IMR-90 (cell line): ENCODE data around the gene TDRD12. TPM values are rescaled to one million over a fixed set of nuclear protein-coding genes. Genes with fewer than 3 reads are reported as not detected.

Source experiments
- ATAC-seq: fragments of 200-7000 bp; cut with Tn5 transposase; 2 replicates; pipeline ENCODE4 v1.9.1; 2020; ENCODE audit warnings: low read depth, mild to moderate bottlenecking, moderate library complexity
- BruUV-seq: library from RNA; stranded (reverse); fragments of 400-500 nt; replicated peaks from 2 replicates; lab custom pipeline; 2021; lab: Mats Ljungman, UMichigan
- CTCF ChIA-PET: fragments of 300-600 bp; formaldehyde crosslinking; extraction: SDS; loops from one replicate; lab custom pipeline; 2021; ENCODE audit warnings: antibody characterized with exemption; lab: Yijun Ruan, JAX
- POLR2A ChIA-PET: fragments of 300-600 bp; sonication (Branson Sonifier 250); formaldehyde crosslinking; loops from one replicate; lab custom pipeline; 2022; ENCODE audit warnings: antibody characterized with exemption; ENCODE audit not compliant: unreplicated experiment; lab: Charles Lee
- DNase-seq: peaks from one replicate; pipeline ENCODE4 v3.0.0; 2013
- H2AFZ ChIP-seq: replicated peaks from 2 replicates; pipeline ENCODE3; 2013; ENCODE audit warnings: low read length, mild to moderate bottlenecking; ENCODE audit not compliant: poor library complexity
- H2AK5ac ChIP-seq: 2 replicates; pipeline ENCODE4 v1.6.1; 2013; ENCODE audit warnings: low read depth, low read length, inconsistent platforms
- H2AK9ac ChIP-seq: replicated peaks from 2 replicates; pipeline ENCODE3; 2013; ENCODE audit warnings: mild to moderate bottlenecking, low read depth, low read length, moderate library complexity; ENCODE audit not compliant: poor library complexity
- H2BK120ac ChIP-seq: 2 replicates; pipeline ENCODE4 v1.6.1; 2013; ENCODE audit warnings: low read depth, low read length, inconsistent platforms
- H2BK15ac ChIP-seq: 3 replicates; pipeline ENCODE4 v1.6.1; 2013; ENCODE audit warnings: low read depth, low read length, inconsistent platforms
- H2BK20ac ChIP-seq: 2 replicates; pipeline ENCODE4 v1.6.1; 2013; ENCODE audit warnings: low read depth, mild to moderate bottlenecking, inconsistent platforms, low read length, moderate library complexity
- H2BK5ac ChIP-seq: 2 replicates; pipeline ENCODE4 v1.6.1; 2013; ENCODE audit warnings: mild to moderate bottlenecking, low read depth, low read length, inconsistent platforms; ENCODE audit not compliant: poor library complexity, severe bottlenecking
- H3K14ac ChIP-seq: replicated peaks from 2 replicates; pipeline ENCODE4 v1.6.1; 2013; ENCODE audit warnings: low read depth, low read length, inconsistent platforms
- H3K18ac ChIP-seq: 2 replicates; pipeline ENCODE4 v1.6.1; 2013; ENCODE audit warnings: low read depth, low read length, control low read depth
- H3K23ac ChIP-seq: 2 replicates; pipeline ENCODE4 v1.6.1; 2013; ENCODE audit warnings: low read depth, low read length, inconsistent platforms
- H3K27ac ChIP-seq: 2 replicates; pipeline ENCODE4 v1.5.1; 2013; ENCODE audit warnings: mild to moderate bottlenecking, control low read depth, low read length; ENCODE audit not compliant: insufficient read depth
- H3K27me3 ChIP-seq: 2 replicates; pipeline ENCODE4 v1.6.1; 2013; ENCODE audit warnings: low read length; ENCODE audit not compliant: control insufficient read depth, insufficient read depth
- H3K36me3 ChIP-seq: 2 replicates; pipeline ENCODE4 v1.6.1; 2013; ENCODE audit warnings: low read length, mixed read lengths; ENCODE audit not compliant: control insufficient read depth, insufficient read depth
- H3K4ac ChIP-seq: 2 replicates; pipeline ENCODE4 v1.6.1; 2013; ENCODE audit warnings: low read depth, low read length, inconsistent platforms
- H3K4me1 ChIP-seq: 2 replicates; pipeline ENCODE4 v1.6.1; 2013; ENCODE audit warnings: low read length, mixed read lengths; ENCODE audit not compliant: control insufficient read depth, insufficient read depth
- H3K4me2 ChIP-seq: 2 replicates; pipeline ENCODE4 v1.6.1; 2013; ENCODE audit warnings: low read depth, mild to moderate bottlenecking, control low read depth, low read length, moderate library complexity
- H3K4me3 ChIP-seq: 2 replicates; pipeline ENCODE4 v1.5.1; 2013; ENCODE audit warnings: low read depth, mild to moderate bottlenecking, control low read depth, low read length, moderate library complexity; ENCODE audit not compliant: insufficient read depth
- H3K56ac ChIP-seq: 2 replicates; pipeline ENCODE4 v1.6.1; 2013; ENCODE audit warnings: low read length, inconsistent platforms; ENCODE audit not compliant: insufficient read depth; ENCODE audit errors: extremely low read depth
- H3K79me1 ChIP-seq, 2 experiments: 2 replicates each; pipeline ENCODE4 v1.6.1; 2013; ENCODE audit warnings: low read length in 2 of 2, inconsistent platforms in 1 of 2, low read depth in 1 of 2
- H3K9ac ChIP-seq: 2 replicates; pipeline ENCODE4 v1.6.1; 2013; ENCODE audit warnings: low read depth, low read length, control low read depth
- H3K9me1 ChIP-seq: 2 replicates; pipeline ENCODE4 v1.6.1; 2013; ENCODE audit warnings: low read length, inconsistent platforms; ENCODE audit not compliant: insufficient read depth
- H3K9me3 ChIP-seq: 2 replicates; pipeline ENCODE4 v1.6.1; 2013; ENCODE audit warnings: low read length; ENCODE audit not compliant: control insufficient read depth, insufficient read depth
- H4K20me1 ChIP-seq: 2 replicates; pipeline ENCODE4 v1.6.1; 2013; ENCODE audit warnings: low read length, inconsistent platforms; ENCODE audit not compliant: insufficient read depth
- H4K5ac ChIP-seq: 2 replicates; pipeline ENCODE4 v1.6.1; 2013; ENCODE audit warnings: mild to moderate bottlenecking, low read depth, low read length, control low read depth
- H4K8ac ChIP-seq, 2 experiments: 2 replicates each; pipeline ENCODE4 v1.6.1; 2013; ENCODE audit warnings: low read depth in 2 of 2, low read length in 2 of 2, control low read depth in 1 of 2, inconsistent platforms in 1 of 2
- H4K91ac ChIP-seq: 2 replicates; pipeline ENCODE4 v1.6.1; 2013; ENCODE audit warnings: low read depth, low read length, inconsistent platforms; ENCODE audit not compliant: insufficient read depth
- CHD1 ChIP-seq: IDR thresholded peaks from 2 replicates; pipeline ENCODE4 v1.6.1; 2012; ENCODE audit warnings: low read depth, low read length, improper control_type of control experiment
- CTCF ChIP-seq: conservative IDR thresholded peaks from 2 replicates; pipeline ENCODE4 v1.5.1; 2012; ENCODE audit warnings: mild to moderate bottlenecking, low read depth, low read length, improper control_type of control experiment
- MAFK ChIP-seq: IDR thresholded peaks from 2 replicates; pipeline ENCODE4 v1.6.1; 2012; ENCODE audit warnings: low read depth, low read length, improper control_type of control experiment
- RCOR1 ChIP-seq: IDR thresholded peaks from 2 replicates; pipeline ENCODE4 v1.6.1; 2012; ENCODE audit warnings: mild to moderate bottlenecking, low read length, improper control_type of control experiment; ENCODE audit not compliant: insufficient replicate concordance
- WGBS, 2 experiments: methylation state at CpG; one replicate each; pipeline versions ENCODE4 v1.1.5 to v1.1.7; 2013; ENCODE audit warnings: missing lambda C conversion rate in 2 of 2; ENCODE audit not compliant: insufficient read length in 1 of 2; ENCODE audit errors: extremely low coverage in 2 of 2; 5-methylcytosine and 5-hydroxymethylcytosine counted together
- dilution Hi-C: fragments of 300-500 bp; cut with HindIII; formaldehyde crosslinking; loops from one replicate; pipeline ENCODE4 v1.14.3; 2018; ENCODE audit warnings: low sequenced_read_pairs; ENCODE audit not compliant: unreplicated experiment
- in situ Hi-C: fragments of 300-500 bp; cut with MboI; formaldehyde crosslinking; loops from 3 replicates; pipeline ENCODE4 v1.14.3; 2019; ENCODE audit warnings: low sequenced_read_pairs, inconsistent platforms, mixed read lengths
- intact Hi-C: fragments of 100-400 bp; cut with micrococcal nuclease; formaldehyde crosslinking; loops from 2 replicates; pipeline ENCODE4 v1.10.0; 2022
- polyA plus RNA-seq, 3 experiments: library from polyadenylated mRNA; depleted of rRNA; stranded (reverse); fragments of >200 nt; gene quantifications; 2 replicates each; pipeline ENCODE4 v1.2.3, GENCODE V29; 2012; ENCODE audit warnings: low replicate concordance in 1 of 3
- total RNA-seq: library from RNA; depleted of rRNA; stranded (reverse); fragments of >200 nt; gene quantifications from 2 replicates; pipeline ENCODE4 v1.2.3, GENCODE V29; 2012

Gene TDRD12
- total and polyA plus RNA-seq, 2 of the 4 experiments (the other 2 are of a cell fraction): under 0.01 to 0.07 TPM

- no peak overlapping the region for H3K56ac ChIP-seq
- H4K8ac ChIP-seq: no peak overlapping the region
- no peak overlapping the region for H4K5ac ChIP-seq
- POLR2A ChIA-PET: no interaction called here
- TF ChIP-seq RCOR1: no peak
- no peak for TF ChIP-seq CHD1
- no peak for TF ChIP-seq CTCF
- TF ChIP-seq MAFK: no peak
- no peaks in the 10 kb centered on the region for H3K9me3 ChIP-seq
- in situ Hi-C loops: no loop called here
- no peak overlapping the region for H2BK5ac ChIP-seq
- H3K18ac ChIP-seq: no peak overlapping the region
- no peaks in the 10 kb centered on the region for H3K36me3 ChIP-seq
- no TSS peak for BruUV-seq
- WGBS, 2 experiments: 71% methylated on average over 2 of the region's 4 CpGs; no CpG with 5 or more reads in 1 of the 2 experiments
- CTCF ChIA-PET: no interaction called here
- no peak overlapping the region for H3K27ac ChIP-seq
- no peak overlapping the region for H3K23ac ChIP-seq
- no peak overlapping the region for H2BK15ac ChIP-seq
- no peak overlapping the region for H4K91ac ChIP-seq
- no peaks in the 10 kb centered on the region for H3K4me1 ChIP-seq
- no peak for DNase-seq
- H3K14ac ChIP-seq: no peak overlapping the region
- no peak for ATAC-seq
- H4K20me1 ChIP-seq: no peaks in the 10 kb centered on the region
- H3K9ac ChIP-seq: no peak overlapping the region
- no peaks in the 10 kb centered on the region for H3K9me1 ChIP-seq
- no peak overlapping the region for H3K4me2 ChIP-seq
- intact Hi-C loops: no loop called here
- H2BK20ac ChIP-seq: no peak overlapping the region
- peaks cover 8% of the 10 kb centered on the region for H3K27me3 ChIP-seq
- no peak overlapping the region for H3K4ac ChIP-seq
- H2AK5ac ChIP-seq: no peak overlapping the region
- no peak overlapping the region for H3K4me3 ChIP-seq
- H2BK120ac ChIP-seq: no peak overlapping the region
- H2AFZ ChIP-seq: no peak overlapping the region
- no peaks in the 10 kb centered on the region for H3K79me1 ChIP-seq
- dilution Hi-C loops: no loop called here
- no peak overlapping the region for H2AK9ac ChIP-seq
These were observed 31.0 kb downstream of the TDRD12 start for GRCh38 chr19:32750441-32751055.
